WTC11 (cell line): Measurements from ENCODE around the gene COPZ1. TPM values are rescaled to one million over a fixed set of nuclear protein-coding genes. Genes with fewer than 3 reads are reported as not detected.

Experiments used
- ATF6 ChIP-seq: sonication (generic); formaldehyde crosslinking; IDR thresholded peaks from 2 replicates; pipeline ENCODE4 v1.8.1; 2023; ENCODE audit warnings: mild to moderate bottlenecking, missing genetic modification reagents
- CREB1 ChIP-seq: sonication (generic); formaldehyde crosslinking; IDR thresholded peaks from 2 replicates; pipeline ENCODE4 v1.8.0; 2023; ENCODE audit warnings: mild to moderate bottlenecking, missing genetic modification reagents
- CTCF ChIP-seq: fragments of 200-600 bp; IDR thresholded peaks from 2 replicates; pipeline ENCODE4 v1.8.0; 2022; ENCODE audit warnings: antibody characterized with exemption
- FOXK1 ChIP-seq: sonication (generic); formaldehyde crosslinking; IDR thresholded peaks from 2 replicates; pipeline ENCODE4 v1.8.0; 2022; ENCODE audit warnings: mild to moderate bottlenecking, moderate library complexity, missing genetic modification reagents
- PRDM15 ChIP-seq: sonication (generic); formaldehyde crosslinking; IDR thresholded peaks from 2 replicates; pipeline ENCODE4 v1.8.0; 2022; ENCODE audit warnings: missing genetic modification reagents
- RORB ChIP-seq: fragments of 250-450 bp; sonication (Bioruptor Pico); IDR thresholded peaks from 2 replicates; pipeline ENCODE4 v1.9.0; 2021; ENCODE audit warnings: mild to moderate bottlenecking
- STAT6 ChIP-seq: sonication (generic); formaldehyde crosslinking; conservative IDR thresholded peaks from 2 replicates; pipeline ENCODE4 v1.8.1; 2023; ENCODE audit warnings: mild to moderate bottlenecking, low read depth, missing genetic modification reagents, moderate library complexity
- TCF7 ChIP-seq: sonication (generic); formaldehyde crosslinking; IDR thresholded peaks from 2 replicates; pipeline ENCODE4 v1.8.0; 2022; ENCODE audit warnings: mild to moderate bottlenecking, low read depth, missing genetic modification reagents, moderate library complexity
- TP53 ChIP-seq: sonication (generic); formaldehyde crosslinking; IDR thresholded peaks from 2 replicates; pipeline ENCODE4 v1.8.1; 2023; ENCODE audit warnings: mild to moderate bottlenecking, missing genetic modification reagents
- ZNF121 ChIP-seq: sonication (generic); formaldehyde crosslinking; IDR thresholded peaks from 2 replicates; pipeline ENCODE4 v1.8.0; 2023; ENCODE audit warnings: missing genetic modification reagents
- ZNF219 ChIP-seq: sonication (generic); formaldehyde crosslinking; IDR thresholded peaks from 2 replicates; pipeline ENCODE4 v1.8.0; 2023; ENCODE audit warnings: missing genetic modification reagents, mild to moderate bottlenecking, borderline replicate concordance
- ZNF281 ChIP-seq: sonication (generic); formaldehyde crosslinking; IDR thresholded peaks from 2 replicates; pipeline ENCODE4 v1.8.0; 2023; ENCODE audit warnings: mild to moderate bottlenecking, missing genetic modification reagents
- ZNF317 ChIP-seq: sonication (generic); formaldehyde crosslinking; IDR thresholded peaks from 2 replicates; pipeline ENCODE4 v1.8.1; 2023; ENCODE audit warnings: low read depth, mild to moderate bottlenecking, moderate library complexity, missing genetic modification reagents, borderline replicate concordance
- ZNF423 ChIP-seq: fragments of 250-450 bp; sonication (Bioruptor Pico); IDR thresholded peaks from 2 replicates; pipeline ENCODE4 v2.1.2; 2022; ENCODE audit warnings: mild to moderate bottlenecking, moderate library complexity
- total RNA-seq: library from RNA; stranded (reverse); gene quantifications from 3 replicates; pipeline ENCODE4 v1.2.3, GENCODE V29; 2021
- TF ChIP-seq, protein P1 (sequence below): fragments of 250-450 bp; sonication (Bioruptor Pico); IDR thresholded peaks from 2 replicates; pipeline ENCODE4 v1.9.0; 2021; ENCODE audit warnings: mild to moderate bottlenecking
- TF ChIP-seq, protein P2 (sequence below): sonication (generic); formaldehyde crosslinking; IDR thresholded peaks from 2 replicates; pipeline ENCODE4 v1.8.0; 2022; ENCODE audit warnings: mild to moderate bottlenecking, missing genetic modification reagents
- TF ChIP-seq, protein P3 (sequence below): sonication (generic); formaldehyde crosslinking; IDR thresholded peaks from 2 replicates; pipeline ENCODE4 v1.8.1; 2023; ENCODE audit warnings: mild to moderate bottlenecking, moderate library complexity, missing genetic modification reagents

The COPZ1 gene
- total RNA-seq, 1 experiment from 2014 or later, result 98.2 TPM

DNA sequence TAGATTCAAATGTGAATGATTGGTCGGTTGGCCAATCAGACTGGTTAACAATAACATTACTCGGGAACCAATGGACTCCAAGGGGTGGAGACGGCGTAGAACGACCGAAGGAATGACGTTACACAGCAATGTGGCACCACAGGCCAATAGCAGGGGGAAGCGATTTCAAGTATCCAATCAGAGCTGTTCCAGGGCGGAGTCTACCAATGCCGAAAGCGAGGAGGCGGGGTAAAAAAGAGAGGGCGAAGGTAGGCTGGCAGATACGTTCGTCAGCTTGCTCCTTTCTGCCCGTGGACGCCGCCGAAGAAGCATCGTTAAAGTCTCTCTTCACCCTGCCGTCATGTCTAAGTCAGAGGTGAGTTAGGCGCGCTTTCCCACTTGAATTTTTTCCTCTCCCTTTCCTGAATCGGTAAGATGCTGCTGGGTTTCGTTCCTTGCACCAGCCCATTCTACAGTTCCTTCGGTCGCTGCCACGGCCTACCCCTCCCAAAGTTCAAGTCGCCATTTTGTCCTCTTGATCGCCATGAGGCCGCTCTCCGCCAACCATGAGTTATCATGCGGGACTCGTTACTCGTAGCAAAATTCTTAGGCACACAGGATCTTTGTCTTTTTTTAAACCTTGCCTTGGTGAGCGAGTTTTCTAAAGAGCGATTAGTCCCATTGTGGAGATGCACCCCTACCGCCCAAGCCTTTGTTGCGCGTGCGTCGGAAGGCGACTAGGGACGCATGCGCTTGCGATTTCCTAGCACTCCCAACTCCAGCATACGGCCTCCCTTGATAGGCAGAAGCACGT, 44.3 kb upstream of the COPZ1 start, which contains the start of gene HNRNPA1 (continued):
- TF ChIP-seq CTCF (no peak), PRDM15 (CRISPR knock-in tag) (no peak), ZNF219 (CRISPR knock-in tag) (peak; percentile 17; the same call in 1 of the 2 replicates), ZNF317 (CRISPR knock-in tag) (no peak), RORB (CRISPR knock-in tag) (no peak), CREB1 (no peak), TP53 (no peak), ATF6 (CRISPR knock-in tag) (no peak), STAT6 (CRISPR knock-in tag) (no peak), ZNF423 (no peak), TCF7 (no peak), FOXK1 (CRISPR knock-in tag) (peak; percentile 11; the same call in 1 of the 2 replicates), ZNF281 (CRISPR knock-in tag) (peak; percentile 45; the same call in 1 of the 2 replicates), ZNF121 (no peak)
- TF ChIP-seq, protein P1, sequence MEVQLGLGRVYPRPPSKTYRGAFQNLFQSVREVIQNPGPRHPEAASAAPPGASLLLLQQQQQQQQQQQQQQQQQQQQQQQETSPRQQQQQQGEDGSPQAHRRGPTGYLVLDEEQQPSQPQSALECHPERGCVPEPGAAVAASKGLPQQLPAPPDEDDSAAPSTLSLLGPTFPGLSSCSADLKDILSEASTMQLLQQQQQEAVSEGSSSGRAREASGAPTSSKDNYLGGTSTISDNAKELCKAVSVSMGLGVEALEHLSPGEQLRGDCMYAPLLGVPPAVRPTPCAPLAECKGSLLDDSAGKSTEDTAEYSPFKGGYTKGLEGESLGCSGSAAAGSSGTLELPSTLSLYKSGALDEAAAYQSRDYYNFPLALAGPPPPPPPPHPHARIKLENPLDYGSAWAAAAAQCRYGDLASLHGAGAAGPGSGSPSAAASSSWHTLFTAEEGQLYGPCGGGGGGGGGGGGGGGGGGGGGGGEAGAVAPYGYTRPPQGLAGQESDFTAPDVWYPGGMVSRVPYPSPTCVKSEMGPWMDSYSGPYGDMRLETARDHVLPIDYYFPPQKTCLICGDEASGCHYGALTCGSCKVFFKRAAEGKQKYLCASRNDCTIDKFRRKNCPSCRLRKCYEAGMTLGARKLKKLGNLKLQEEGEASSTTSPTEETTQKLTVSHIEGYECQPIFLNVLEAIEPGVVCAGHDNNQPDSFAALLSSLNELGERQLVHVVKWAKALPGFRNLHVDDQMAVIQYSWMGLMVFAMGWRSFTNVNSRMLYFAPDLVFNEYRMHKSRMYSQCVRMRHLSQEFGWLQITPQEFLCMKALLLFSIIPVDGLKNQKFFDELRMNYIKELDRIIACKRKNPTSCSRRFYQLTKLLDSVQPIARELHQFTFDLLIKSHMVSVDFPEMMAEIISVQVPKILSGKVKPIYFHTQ (CRISPR knock-in tag), result no peak; the same call in 1 of the 2 replicates
- TF ChIP-seq, protein P2, sequence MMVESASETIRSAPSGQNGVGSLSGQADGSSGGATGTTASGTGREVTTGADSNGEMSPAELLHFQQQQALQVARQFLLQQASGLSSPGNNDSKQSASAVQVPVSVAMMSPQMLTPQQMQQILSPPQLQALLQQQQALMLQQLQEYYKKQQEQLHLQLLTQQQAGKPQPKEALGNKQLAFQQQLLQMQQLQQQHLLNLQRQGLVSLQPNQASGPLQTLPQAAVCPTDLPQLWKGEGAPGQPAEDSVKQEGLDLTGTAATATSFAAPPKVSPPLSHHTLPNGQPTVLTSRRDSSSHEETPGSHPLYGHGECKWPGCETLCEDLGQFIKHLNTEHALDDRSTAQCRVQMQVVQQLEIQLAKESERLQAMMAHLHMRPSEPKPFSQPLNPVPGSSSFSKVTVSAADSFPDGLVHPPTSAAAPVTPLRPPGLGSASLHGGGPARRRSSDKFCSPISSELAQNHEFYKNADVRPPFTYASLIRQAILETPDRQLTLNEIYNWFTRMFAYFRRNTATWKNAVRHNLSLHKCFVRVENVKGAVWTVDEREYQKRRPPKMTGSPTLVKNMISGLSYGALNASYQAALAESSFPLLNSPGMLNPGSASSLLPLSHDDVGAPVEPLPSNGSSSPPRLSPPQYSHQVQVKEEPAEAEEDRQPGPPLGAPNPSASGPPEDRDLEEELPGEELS, result peak; percentile 63; the same call in 1 of the 2 replicates
- TF ChIP-seq, protein P3, sequence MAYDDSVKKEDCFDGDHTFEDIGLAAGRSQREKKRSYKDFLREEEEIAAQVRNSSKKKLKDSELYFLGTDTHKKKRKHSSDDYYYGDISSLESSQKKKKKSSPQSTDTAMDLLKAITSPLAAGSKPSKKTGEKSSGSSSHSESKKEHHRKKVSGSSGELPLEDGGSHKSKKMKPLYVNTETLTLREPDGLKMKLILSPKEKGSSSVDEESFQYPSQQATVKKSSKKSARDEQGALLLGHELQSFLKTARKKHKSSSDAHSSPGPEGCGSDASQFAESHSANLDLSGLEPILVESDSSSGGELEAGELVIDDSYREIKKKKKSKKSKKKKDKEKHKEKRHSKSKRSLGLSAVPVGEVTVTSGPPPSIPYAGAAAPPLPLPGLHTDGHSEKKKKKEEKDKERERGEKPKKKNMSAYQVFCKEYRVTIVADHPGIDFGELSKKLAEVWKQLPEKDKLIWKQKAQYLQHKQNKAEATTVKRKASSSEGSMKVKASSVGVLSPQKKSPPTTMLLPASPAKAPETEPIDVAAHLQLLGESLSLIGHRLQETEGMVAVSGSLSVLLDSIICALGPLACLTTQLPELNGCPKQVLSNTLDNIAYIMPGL, result no peak
